DOHH2 (cell line): Measurements from ENCODE around the gene BSPRY.

Source experiments
- H3F3A ChIP-seq: fragments of 200-600 bp; sonication (generic), shearing (Covaris generic); 2 replicates; pipeline ENCODE4 v1.6.0; 2016; ENCODE audit warnings: antibody characterized with exemption, mild to moderate bottlenecking; ENCODE audit not compliant: control insufficient read depth, insufficient read depth
- H3K27ac ChIP-seq: fragments of 200-600 bp; sonication (generic); 2 replicates; pipeline ENCODE4 v1.5.1; 2014; ENCODE audit warnings: low read depth, mild to moderate bottlenecking, low read length, moderate library complexity
- H3K27me3 ChIP-seq: fragments of 200-600 bp; sonication (generic); 2 replicates; pipeline ENCODE4 v1.6.1; 2014; ENCODE audit warnings: mild to moderate bottlenecking, low read length, mixed read lengths; ENCODE audit not compliant: control insufficient read depth
- H3K36me3 ChIP-seq: fragments of 200-600 bp; sonication (generic); 2 replicates; pipeline ENCODE4 v1.6.1; 2014; ENCODE audit warnings: mild to moderate bottlenecking, low read length, moderate library complexity, mixed read lengths; ENCODE audit not compliant: control insufficient read depth
- H3K4me1 ChIP-seq: fragments of 200-600 bp; sonication (generic); 2 replicates; pipeline ENCODE4 v1.6.1; 2014; ENCODE audit warnings: mild to moderate bottlenecking, low read length, mixed read lengths; ENCODE audit not compliant: control insufficient read depth
- H3K4me2 ChIP-seq: fragments of 200-600 bp; sonication (generic); 2 replicates; pipeline ENCODE4 v1.6.0; 2014; ENCODE audit warnings: mild to moderate bottlenecking, low read length, moderate library complexity
- H3K4me3 ChIP-seq: fragments of 200-600 bp; sonication (generic); 2 replicates; pipeline ENCODE4 v1.5.1; 2014; ENCODE audit warnings: mild to moderate bottlenecking, low read length, mixed read lengths
- H3K79me2 ChIP-seq: fragments of 200-600 bp; sonication (generic); 2 replicates; pipeline ENCODE4 v1.6.1; 2014; ENCODE audit warnings: mild to moderate bottlenecking, low read length, mixed read lengths; ENCODE audit not compliant: control insufficient read depth
- H3K9me2 ChIP-seq: fragments of 200-600 bp; sonication (generic); replicated peaks from 2 replicates; pipeline ENCODE4 v1.6.1; 2014; ENCODE audit warnings: mild to moderate bottlenecking, low read length, mixed read lengths; ENCODE audit not compliant: control insufficient read depth
- H3K9me3 ChIP-seq: fragments of 200-600 bp; sonication (generic); 2 replicates; pipeline ENCODE4 v1.6.1; 2014; ENCODE audit warnings: antibody characterized with exemption, low read length, mixed read lengths; ENCODE audit not compliant: control insufficient read depth, insufficient read depth
- H4K20me1 ChIP-seq: fragments of 200-600 bp; sonication (generic); 2 replicates; pipeline ENCODE4 v1.6.0; 2014; ENCODE audit warnings: low read depth, mild to moderate bottlenecking, antibody characterized with exemption, low read length, moderate library complexity; ENCODE audit not compliant: control insufficient read depth, insufficient read depth
- CTCF ChIP-seq: fragments of 200-600 bp; sonication (generic); IDR thresholded peaks from one replicate; pipeline ENCODE4 v1.5.1; 2014; ENCODE audit warnings: antibody characterized with exemption, mild to moderate bottlenecking, low read depth, low read length; ENCODE audit not compliant: poor library complexity, severe bottlenecking
- EZH2phosphoT487 ChIP-seq: fragments of 200-600 bp; sonication (generic); IDR thresholded peaks from 2 replicates; pipeline ENCODE4 v1.6.1; 2017; ENCODE audit warnings: borderline replicate concordance, mild to moderate bottlenecking, antibody characterized with exemption, low read length, moderate library complexity, mixed read lengths

The BSPRY gene

GRCh38 chr9:113302792-113303418 is 46.4 kb upstream of the BSPRY start, which contains the start of gene RNF183:
Gene RNF183 (minus strand): TSS chr9:113303376. CDS start chr9:113298184, 5,192 bp downstream.
- Histone ChIP-seq H3K4me3 (no peak within 1 kb of the TSS), H3K27ac (no peak within 1 kb of the TSS), H3K4me1 (no peaks in the 10 kb centered on the region), H3K4me2 (no peak within 1 kb of the TSS), H3K9me2 (no peaks in the 10 kb centered on the region), H4K20me1 (no peaks in the 10 kb centered on the region), H3F3A (no peaks in the 10 kb centered on the region), H3K36me3 (no peaks in the 10 kb centered on the region), H3K79me2 (no peaks in the 10 kb centered on the region), H3K9me3 (no peaks in the 10 kb centered on the region), H3K27me3 (peaks cover 12% of the 10 kb centered on the region)
- TF ChIP-seq EZH2phosphoT487 (no peak), CTCF (no peak)

DNA sequence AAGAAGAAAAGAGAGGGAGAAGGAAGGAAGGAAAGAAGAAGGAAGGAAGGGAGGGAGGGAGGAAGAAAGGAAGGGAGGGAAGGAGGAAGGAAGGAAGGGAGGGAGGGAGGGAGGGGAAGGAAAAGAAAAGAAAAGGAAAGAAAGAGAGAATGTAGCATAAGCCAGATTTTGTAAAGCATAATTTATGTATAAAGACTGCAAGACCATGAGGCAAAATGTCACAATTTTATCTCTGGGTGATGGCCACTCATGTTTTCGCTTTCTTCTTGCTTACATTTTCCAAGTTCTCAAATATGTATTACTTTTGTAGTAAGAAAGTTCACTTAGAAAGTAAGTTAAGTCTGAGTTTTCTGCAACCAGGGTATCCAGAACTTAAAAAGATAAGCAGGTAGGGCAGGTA is 42.8 kb upstream of the BSPRY start:
- TF ChIP-seq EZH2phosphoT487 (no peak), CTCF (no peak)
- Histone ChIP-seq H4K20me1 (no peaks in the 10 kb centered on the region), H3K4me3 (no peak overlapping the region), H3K79me2 (no peaks in the 10 kb centered on the region), H3K27me3 (peaks cover 8% of the 10 kb centered on the region; the same call in 1 of the 2 replicates), H3K9me2 (no peaks in the 10 kb centered on the region), H3K4me2 (no peak overlapping the region), H3K9me3 (no peaks in the 10 kb centered on the region), H3K36me3 (no peaks in the 10 kb centered on the region), H3K27ac (no peak overlapping the region), H3F3A (no peaks in the 10 kb centered on the region), H3K4me1 (no peaks in the 10 kb centered on the region)

GRCh38 chr9:113307396-113307975 is 41.9 kb upstream of the BSPRY start:
- TF ChIP-seq CTCF (no peak), EZH2phosphoT487 (no peak)
- H4K20me1 ChIP-seq, result no peaks in the 10 kb centered on the region

More at GRCh38 chr9:113307396-113307975, 41.9 kb upstream of the BSPRY start:
- no peaks in the 10 kb centered on the region for H3K4me1 ChIP-seq
- H3K27me3 ChIP-seq, result peaks cover 8% of the 10 kb centered on the region; the same call in 1 of the 2 replicates
- H3K27ac ChIP-seq, result no peak overlapping the region
- no peaks in the 10 kb centered on the region for H3F3A ChIP-seq
- H3K4me3 ChIP-seq, result no peak overlapping the region
- H3K9me3 ChIP-seq, result no peaks in the 10 kb centered on the region
- no peaks in the 10 kb centered on the region for H3K36me3 ChIP-seq
- no peaks in the 10 kb centered on the region for H3K79me2 ChIP-seq
- H3K9me2 ChIP-seq, result no peaks in the 10 kb centered on the region
- H3K4me2 ChIP-seq, result no peak overlapping the region
